ENCODE measurements around the gene CLDN18.

DNA sequence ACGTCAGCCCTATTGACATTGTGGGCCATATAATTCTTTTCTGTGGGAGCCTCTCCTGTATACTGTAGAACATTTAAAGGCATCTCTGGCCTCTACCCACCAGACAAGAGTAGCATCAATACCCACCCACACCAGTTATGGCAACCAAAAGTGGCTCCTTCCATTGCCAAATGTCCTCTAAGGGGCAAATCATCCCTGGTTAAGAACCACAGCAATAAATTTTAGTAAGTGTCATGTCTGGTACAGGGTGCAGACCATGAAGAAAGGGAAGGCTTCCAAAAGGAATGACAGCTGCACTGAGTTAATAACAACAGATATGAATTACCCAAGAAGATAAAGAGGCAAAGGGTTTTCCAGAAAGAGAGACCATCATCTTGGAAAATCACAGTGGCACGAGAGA lies 6.9 kb upstream of the CLDN18 start:
- TF ChIP-seq, protein P1, sequence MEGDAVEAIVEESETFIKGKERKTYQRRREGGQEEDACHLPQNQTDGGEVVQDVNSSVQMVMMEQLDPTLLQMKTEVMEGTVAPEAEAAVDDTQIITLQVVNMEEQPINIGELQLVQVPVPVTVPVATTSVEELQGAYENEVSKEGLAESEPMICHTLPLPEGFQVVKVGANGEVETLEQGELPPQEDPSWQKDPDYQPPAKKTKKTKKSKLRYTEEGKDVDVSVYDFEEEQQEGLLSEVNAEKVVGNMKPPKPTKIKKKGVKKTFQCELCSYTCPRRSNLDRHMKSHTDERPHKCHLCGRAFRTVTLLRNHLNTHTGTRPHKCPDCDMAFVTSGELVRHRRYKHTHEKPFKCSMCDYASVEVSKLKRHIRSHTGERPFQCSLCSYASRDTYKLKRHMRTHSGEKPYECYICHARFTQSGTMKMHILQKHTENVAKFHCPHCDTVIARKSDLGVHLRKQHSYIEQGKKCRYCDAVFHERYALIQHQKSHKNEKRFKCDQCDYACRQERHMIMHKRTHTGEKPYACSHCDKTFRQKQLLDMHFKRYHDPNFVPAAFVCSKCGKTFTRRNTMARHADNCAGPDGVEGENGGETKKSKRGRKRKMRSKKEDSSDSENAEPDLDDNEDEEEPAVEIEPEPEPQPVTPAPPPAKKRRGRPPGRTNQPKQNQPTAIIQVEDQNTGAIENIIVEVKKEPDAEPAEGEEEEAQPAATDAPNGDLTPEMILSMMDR (IDR thresholded peaks at IDR 0.05 in 2 of 3, conservative IDR thresholded peaks at IDR 0.05 in 1 of 3; ENCODE audit: borderline replicate concordance in 1 of 3, insufficient read depth in 1 of 3, low read depth in 2 of 3, low read length in 2 of 3): no peak
- TF ChIP-seq SRF (IDR thresholded peaks at IDR 0.05; ENCODE audit: low read depth): no peak
- TF ChIP-seq POLR2A (IDR thresholded peaks at IDR 0.05; ENCODE audit: borderline replicate concordance, extremely low read depth, insufficient read depth, insufficient read length): no peak

Measured in HCT116 (cell line).